ENCODE results near the gene TET2. TPM values are rescaled to one million over a fixed set of nuclear protein-coding genes. Genes with fewer than 3 reads are reported as not detected.

Gene TET2
- total RNA-seq, 1 donor from 2014 or later: 42.3 TPM

DNA sequence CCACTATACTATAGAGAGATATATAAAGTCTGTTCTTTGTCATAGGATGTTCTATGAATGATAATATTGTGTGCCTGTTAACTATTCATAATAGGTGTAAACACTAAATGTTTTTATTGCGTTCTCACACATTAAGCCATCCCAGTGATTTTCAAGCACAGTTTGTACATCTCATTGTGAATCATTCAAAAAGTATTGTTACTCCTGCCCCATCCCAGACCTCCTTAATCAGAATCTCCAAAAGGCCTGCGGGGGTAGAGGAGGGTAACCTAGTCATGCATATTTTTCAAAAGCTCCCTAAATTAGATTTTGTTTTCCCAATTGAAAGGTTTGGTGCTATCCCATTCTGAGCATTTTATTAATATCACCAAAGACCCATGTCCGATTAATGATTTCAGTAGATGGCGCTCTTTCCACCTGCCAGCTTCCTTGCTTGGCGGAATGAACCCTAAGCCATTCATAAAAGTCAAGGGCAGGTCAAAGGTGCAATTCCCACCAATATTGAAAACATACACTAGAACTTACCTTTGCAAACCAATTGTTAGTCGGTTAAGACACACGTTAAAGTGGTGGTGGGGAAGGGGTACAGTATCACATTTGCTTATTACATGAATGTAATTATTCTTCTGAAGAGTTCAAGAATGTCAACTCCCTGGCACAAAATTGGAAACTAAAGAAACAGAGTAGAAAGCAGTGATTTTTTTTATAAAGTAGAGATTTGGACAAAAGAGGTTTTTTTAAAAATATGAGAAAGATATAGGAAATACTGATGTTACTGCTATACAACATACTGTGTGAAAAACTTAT lies 5.8 kb upstream of the TET2 start:
- DNase-seq: no peak

DNA sequence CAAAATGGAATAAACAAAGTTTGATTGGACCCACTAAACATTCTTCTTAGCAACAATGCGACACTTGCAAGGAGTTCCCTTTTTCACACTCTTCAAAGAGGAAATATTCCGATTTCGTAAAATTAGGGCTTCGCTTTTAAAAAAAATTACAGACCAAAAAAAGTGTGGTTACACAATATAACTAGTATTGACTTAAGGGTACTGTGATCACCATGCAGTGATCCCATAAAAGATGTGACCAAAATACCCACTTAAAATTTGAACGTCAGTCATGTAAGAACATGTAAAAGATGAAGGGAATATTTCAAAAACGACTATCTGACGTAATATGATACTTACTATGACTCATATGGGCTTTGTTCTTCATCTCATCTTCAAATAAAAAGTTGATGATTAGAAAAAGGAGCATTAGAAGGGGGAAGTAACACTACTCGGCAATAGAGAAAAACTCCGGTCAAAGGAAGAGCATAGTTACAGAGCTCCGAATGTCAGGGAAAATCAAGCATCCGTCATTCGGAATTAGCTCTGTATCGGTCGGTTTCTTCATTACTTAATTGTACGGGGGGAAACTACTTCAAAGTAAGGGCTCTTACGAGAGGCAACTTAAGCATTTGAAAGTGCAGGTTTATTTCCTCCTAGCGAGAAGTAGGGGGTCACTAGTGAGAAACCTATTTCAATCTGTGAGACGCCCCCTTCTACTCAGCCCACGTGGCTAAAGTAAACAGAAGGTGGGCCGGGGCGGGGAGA lies 1.3 kb upstream of the TET2 start:
- no peak for DNase-seq

DNA sequence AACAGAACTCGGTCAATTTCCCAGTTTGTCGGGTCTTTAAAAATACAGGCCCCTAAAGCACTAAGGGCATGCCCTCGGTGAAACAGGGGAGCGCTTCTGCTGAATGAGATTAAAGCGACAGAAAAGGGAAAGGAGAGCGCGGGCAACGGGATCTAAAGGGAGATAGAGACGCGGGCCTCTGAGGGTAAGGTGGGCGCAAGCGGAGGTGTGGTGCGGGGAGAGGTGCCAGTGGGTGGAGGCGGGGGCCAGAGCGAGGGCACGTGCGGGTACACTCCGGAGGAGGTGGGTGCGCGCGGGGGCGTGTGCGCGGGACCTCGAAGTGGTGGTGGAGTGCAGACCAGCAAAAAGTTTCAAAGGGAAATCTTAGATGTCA lies 787 bp upstream of the TET2 start:
- no peak for DNase-seq

DNA sequence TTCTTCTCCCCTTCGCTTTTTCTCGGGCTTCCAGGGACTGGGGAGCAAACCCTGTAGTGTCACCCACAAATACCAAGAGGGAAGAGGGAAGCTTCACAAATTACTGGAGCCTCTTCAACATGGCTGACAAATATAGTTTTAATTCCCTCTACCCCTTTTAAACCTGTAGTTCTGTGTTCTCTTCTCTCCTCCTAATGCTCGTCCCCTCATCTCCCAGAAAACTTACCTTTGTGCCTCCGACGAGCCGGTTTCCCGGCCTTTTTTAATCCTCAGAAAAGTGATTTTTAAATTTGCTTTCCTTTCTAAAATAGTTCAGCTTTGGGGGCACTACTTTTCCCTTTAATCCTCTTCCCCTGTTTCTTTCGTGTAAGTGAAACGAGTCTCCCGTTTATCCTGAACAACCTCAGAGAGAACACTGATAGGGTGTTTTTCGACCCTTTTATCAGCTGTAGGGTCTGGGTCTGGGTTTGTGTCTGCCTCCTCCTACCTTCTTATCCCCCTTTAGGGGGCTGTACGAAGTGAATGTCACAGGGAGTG lies 408 bp downstream of the TET2 start:
- DNase-seq: no peak

DNA sequence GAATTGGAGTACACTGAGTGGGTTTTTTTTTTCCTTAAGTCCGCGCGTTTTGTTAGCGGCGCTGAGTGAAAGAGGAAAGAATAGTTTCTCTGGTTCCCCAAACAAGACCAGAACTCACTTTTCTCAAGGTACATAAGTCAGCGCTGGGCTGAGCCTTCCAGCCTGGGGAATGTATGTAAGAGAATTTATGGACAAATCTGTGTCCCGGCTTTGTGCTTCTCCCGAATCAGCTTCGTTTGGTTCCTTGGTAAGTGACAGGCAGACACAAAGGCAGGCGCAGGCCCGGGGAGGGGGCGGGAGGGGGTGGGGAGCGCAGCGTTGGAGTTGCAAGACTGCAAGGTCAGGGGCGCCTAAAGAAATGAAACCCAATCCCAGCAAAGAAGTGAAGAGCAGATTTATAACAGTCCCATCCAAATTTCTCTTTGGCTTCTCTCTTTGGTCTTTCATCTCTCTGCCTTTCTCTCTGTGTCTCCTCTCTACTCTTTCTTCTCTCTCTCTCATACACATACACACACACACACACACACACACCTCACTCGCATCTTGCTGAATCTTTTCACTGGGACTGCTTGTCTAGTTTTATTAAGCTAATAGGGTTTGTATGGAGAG lies 981 bp downstream of the TET2 start:
- peak; percentile 50 for DNase-seq

DNA sequence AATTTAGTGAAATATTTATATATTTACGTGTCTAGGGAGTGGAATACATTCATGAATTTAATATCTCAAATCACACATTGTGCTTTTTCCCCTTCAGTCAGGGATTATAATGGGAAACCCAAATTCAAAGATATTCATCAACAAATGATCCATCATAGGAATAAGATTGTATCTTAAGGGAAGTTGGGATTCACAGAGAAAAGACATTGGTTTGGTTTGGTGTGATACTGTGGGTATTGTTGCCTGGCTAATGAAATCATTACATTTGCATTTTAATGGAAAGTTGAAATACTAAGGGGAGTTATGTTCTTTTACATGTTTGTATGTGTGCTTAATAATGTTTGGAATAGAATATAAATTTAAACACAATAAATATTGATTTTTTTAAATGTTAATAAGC lies 1.7 kb downstream of the TET2 start:
- no peak for DNase-seq

DNA sequence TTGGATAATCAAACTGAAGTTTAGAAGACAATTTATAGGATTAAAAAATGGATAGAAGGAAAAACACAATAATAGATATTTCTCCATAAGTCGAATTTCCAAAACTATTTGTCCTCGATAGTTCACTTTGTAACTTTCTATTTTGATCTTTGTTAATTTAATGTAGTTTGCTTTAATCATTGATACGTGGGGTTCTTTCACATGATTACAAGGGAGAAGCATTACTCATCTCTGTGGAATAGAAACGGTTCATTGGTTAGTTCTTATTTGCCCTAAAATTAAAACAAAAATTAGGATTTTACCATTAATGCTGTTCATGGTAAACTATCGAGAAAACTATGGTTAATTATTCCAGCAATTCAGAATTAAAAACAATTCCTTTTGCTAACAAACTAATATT lies 2.1 kb downstream of the TET2 start:
- no peak for DNase-seq

DNA sequence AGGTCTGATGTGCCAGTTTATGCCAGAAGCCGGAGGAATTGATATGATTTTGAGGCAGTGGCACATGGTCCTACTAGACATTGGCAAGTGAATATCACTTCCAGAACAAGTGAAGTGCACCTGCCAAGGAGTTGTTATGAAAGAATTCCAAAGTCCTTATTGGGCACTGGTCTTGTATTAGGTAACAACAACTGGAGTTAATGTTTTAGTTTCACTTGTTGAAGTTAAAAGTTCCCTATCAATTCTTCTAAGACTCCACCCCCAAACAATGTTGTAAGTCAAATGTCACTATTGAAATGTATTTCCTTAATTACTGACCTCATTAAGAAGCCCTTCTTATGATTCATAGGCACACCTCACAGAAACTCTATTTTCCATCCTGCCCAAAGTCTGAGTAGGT lies 3.1 kb downstream of the TET2 start:
- no peak for DNase-seq

DNA sequence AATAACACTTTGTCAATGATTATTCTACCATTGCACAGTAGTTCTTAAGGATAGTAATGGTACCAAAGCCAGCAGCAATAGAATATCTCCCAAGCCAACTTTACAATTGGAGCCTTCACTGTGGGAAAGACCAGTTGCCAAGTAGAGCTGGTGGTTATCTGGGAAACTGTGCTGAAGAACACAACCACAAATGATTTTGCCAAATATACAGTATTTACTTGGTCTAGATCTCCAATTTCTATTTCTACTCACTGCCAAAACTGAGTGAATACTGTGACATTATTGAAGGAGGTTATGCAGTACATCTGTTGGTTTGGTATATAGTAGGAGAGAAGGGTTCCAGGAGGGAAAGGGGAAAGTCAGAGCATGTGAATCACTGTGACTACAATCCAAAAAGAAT lies 3.8 kb downstream of the TET2 start:
- DNase-seq: no peak

DNA sequence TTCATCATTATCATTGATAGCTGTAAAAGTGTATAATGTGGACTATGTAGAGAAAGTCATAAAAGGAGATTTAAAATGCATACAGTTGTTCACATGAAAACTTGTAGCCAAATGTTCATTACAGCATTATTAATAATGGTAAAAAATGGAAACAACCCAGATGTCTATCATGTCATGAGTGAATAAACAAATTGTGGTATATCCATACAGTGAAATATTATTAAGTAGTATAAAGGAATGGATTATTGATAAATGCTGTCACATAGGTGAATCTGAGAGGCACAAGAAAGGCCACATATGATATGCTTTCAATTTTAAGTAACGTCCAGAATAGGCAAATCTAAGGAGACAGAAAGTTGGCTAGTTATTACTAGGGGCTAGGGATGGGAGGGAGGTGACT lies 7.1 kb downstream of the TET2 start:
- DNase-seq: no peak

DNA sequence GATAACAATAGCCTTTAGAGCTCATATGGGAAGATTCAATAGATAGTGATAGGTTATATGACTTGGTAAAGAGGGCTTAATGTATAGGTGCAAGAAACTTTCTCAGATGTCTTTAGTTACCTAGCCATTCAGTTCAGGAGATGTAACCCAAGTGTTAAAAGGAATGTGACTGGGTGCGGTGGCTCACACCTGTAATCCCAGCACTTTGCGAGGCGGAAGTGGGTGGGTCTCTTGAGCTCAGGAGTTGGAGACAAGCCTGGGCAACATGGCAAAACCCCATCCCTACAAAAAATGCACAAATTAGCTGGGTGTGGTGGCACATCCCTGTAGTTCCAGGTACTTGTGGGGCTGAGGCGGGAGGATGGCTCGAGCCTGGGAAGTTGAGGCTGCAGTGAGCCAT lies 7.9 kb downstream of the TET2 start:
- no peak for DNase-seq

DNA sequence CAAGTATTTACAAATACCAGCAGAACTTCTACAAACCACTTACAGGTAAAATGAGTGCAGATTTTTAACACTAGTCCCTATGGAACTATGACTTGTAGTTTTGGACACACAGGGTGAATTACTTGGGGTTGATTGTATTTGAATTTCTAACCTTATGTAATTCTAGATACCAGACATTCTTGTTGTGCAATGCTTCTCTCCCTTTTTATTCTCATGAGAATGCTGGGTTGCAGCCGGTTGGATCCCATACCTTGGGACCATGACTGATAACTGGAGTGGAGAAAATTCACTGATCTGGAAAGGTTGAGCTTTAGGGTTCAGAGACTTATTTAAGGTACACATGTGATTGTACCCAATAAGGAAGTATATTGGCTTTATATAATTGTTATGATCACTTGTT lies 8.8 kb downstream of the TET2 start:
- no peak for DNase-seq

DNA sequence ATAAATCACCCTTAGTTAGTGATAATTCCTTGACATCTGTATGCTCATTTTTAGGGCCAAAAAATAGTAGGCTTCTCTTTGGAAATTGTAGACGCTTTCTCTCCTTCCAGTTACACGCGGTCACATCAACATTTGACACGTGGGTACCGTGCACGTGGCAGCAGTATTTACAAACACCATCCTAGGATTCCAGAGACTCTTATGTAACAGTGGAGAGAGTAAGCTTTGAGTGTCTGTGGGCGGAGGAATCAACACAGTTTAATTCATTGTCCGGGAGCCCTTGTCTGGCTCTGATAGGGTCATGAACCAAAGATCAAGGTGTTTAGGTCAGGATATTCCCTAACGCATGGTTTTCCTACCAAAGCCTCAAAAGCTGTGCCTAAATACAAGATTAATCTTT lies 12.2 kb downstream of the TET2 start:
- DNase-seq: no peak

DNA sequence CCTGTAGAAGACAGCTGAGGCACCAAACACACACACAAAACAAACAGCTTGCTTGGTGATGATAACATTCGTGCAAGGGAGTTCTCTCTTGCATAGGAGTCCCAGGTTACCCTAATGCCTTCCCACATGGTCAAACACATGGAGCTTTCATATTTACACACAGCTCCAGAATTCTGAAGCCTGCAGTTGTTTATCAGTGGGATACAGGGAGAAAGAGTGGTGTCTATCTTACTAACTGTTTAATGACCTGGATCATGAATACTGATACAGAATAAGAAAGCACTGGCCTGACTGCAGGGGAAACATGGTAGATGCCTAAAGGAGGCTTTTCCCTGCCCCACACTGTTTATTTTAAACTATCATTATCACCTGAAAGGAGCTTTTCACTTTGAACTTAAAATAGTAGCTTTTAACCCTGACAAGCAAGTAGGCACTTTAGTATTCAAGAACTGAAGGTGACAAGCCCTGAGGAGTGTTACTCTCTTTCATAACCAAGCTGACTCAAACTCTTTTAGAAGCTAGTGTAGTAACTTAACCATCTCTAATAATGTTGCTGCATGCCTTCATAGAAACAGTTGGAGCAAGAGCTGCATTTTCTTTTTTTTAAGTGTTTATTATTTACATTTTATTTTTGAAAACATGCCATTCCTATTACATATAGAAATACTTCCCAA lies 15.6 kb downstream of the TET2 start:
- no peak for DNase-seq

DNA sequence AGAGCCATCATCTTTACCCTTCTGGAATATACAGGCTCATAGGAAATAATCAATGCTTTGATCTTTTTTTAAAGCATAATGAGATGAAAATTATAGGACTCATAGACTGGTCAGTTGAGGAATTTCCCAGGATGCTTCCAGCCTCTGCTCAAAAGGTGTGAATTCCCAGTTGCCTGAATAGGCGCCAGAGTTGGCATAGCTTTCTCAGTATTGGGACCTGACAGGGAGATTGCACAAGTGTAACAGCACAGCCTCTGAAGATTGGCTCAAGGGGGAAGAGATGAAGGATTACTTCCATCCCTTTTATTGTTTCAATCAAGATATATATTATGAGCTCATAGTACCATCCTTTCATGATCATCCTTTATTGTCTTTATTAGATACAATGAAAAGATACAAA lies 17.9 kb downstream of the TET2 start:
- no peak for DNase-seq

DNA sequence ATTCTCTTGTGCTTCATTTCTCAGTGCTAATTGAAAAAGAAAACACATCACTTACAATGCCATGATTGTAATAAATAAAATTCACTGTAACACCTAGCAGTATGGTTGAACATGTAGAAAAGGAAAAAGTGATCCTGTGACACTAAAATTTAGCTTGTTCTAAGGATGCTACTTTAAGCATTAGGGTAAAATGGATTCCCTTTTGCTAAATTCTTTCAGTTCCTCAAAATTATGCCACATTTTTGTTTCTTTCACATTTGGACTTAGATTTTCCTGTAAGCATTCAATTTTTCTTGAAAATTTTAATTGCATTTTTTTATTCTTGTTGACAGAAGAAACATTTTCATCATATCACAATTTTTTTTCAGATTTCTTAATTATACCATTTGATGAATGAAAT lies 19.4 kb downstream of the TET2 start:
- DNase-seq: no peak

DNA sequence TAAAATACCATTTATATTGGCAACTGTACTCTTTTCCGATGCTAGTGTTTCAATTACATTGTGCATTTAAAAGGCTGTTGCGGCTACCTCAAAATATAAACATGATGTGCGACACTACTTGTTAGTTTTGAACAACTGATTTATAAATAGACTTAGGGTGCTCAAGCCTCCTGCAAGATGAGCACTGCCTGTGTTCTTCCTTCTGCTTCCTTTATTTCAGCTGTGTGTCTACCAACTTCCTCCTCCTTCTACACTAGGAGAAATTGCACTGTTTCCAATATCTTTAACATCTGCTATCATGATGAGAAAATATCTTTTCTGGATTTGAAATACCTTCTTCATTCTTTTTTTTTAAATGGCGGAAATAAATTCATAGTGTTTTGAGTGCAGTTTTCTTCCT lies 24.0 kb downstream of the TET2 start:
- DNase-seq: no peak

DNA sequence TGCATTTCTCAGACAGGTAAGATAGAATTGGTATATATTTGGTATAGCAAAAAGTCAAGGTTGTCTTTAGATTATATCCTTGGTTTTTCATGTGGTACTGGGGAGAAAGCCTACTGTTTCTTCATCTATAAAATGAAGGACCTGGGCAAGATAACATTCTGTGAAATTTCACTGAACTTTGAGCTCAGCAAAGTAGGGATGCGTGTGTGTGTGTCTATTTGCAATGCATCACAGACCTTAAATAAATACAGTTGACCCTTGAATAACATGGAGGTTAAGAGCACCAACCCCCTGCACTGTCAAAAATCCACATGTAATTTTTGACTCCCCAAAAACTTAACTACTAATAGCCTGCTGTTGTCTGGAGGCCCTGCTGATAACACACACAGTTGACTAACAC lies 25.2 kb downstream of the TET2 start:
- DNase-seq: no peak

DNA sequence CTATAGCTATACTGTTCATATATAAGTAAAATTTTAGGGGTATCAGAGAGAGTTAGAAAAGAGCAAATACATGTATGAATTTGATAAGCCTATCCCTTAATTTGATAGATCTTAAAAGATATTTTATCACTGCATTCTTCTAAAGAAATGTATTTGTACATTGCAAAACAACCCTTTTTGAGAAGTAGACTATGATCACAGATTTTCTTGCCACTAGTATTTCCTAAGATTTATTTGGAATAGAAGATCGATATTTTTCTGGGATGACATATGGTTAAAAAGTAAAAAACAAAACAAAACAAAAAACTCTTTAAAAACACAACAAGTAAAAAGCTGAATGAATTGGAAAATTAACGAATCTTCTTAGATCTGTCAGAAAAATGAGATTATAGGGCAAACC lies 27.4 kb downstream of the TET2 start:
- DNase-seq: no peak

DNA sequence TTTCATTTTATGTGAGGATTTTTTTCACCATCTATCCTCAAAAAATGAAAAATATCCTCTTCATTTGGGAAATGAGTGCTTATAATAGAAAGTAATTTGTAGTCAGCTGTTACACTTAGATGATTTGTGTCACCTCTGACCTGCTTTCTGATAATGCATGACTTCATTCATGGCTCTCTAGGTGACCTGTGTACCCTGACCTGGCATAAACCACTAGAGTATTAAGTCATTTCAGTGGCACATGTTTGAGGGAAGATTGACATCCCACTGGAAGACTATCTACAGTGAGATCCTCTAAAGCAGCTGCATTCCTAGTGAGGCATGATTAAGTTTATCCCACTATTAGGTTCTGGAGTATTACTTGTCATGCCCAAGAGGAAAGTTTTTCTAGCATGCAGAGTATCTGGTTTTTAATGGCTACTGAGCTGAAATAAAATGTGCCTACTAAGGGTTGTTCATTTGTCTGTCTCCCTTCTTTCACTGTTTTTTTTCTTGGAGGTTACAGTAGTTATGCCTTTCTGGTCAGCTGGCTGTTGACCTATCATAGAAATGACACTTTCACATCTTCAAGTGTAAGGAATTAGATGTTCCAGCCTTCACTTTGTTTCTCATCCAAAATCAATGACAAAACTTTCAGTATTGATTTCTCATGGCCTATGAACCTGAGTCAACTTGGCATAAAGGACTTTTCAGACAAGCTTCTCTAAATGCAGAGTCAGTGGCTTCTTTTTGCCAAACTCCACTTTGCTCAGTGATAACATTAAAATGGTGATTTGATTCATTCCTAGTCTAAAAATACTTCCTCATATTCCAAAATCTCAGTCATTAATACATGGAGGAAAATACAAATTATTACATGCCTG lies 33.1 kb downstream of the TET2 start:
- no peak for DNase-seq

DNA sequence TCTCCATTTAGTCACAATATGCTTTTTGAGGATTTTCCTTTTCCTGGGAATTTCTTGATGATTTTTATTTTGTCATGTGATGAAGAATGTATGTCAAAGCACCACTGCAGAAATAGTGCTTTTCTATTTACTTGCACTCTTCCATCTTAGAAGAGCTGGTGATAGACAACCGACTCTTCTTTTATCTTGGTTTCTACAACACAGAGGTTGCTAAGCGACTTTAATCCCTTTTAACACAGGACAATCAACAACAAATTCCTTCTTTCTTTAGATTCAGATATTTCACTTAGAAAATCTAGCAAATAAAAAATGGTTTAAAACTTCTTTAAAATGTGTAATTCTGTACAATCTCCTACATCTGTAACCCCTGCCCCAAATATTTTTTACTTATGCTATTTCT lies 34.6 kb downstream of the TET2 start:
- DNase-seq: no peak

DNA sequence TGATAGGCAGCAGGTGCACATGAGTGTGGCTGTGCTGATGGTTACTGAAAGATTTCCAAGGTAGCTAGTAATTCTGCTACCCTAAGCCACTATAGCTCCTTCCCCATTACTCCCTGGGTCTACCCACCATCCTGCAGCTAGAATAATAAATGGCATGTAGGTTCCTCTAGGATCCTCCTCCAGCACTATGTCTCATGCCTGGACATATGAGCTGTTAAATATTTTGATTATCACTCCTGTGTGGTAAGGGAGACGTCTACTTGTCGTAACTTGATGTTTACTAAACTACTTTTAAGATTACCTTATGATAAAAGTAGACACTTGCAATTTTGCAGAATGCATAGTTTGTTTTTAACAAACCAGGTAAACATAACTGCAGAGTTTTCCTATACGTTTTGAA lies 35.5 kb downstream of the TET2 start:
- no peak for DNase-seq
